ENCODE measurements around the gene GRB10. TPM values are rescaled to one million over a fixed set of nuclear protein-coding genes. Genes with fewer than 3 reads are reported as not detected.
"Not testable (repeated sequence)": the region's sequence is repeated elsewhere in the genome, so short reads cannot be mapped to it uniquely, and the experiment has no call there.

The GRB10 gene
- polyA plus RNA-seq, 1 donor: 19.9 TPM

GRCh38 chr7:50780436-50780835, 2.3 kb downstream of the GRB10 start:
- no peak overlapping the region for H3K4me3 ChIP-seq (ENCODE audit: low read length)
- peaks cover 3% of the 10 kb centered on the region for H3K4me1 ChIP-seq (ENCODE audit: control insufficient read depth, insufficient read depth, low read length)
- WGBS (ENCODE audit: insufficient coverage, low lambda C conversion rate): no CpG with 5 or more reads among the region's 3 CpGs
- no peak for DNase-seq
- H3K27me3 ChIP-seq (ENCODE audit: control insufficient read depth, insufficient read depth, low read length): peaks cover 19% of the 10 kb centered on the region
- H3K9me3 ChIP-seq (ENCODE audit: control insufficient read depth, low read depth, low read length): no peaks in the 10 kb centered on the region
- no peak overlapping the region for H3K27ac ChIP-seq (ENCODE audit: low read length)
- no peaks in the 10 kb centered on the region for H3K36me3 ChIP-seq (ENCODE audit: control insufficient read depth, insufficient read depth, low read length)

DNA sequence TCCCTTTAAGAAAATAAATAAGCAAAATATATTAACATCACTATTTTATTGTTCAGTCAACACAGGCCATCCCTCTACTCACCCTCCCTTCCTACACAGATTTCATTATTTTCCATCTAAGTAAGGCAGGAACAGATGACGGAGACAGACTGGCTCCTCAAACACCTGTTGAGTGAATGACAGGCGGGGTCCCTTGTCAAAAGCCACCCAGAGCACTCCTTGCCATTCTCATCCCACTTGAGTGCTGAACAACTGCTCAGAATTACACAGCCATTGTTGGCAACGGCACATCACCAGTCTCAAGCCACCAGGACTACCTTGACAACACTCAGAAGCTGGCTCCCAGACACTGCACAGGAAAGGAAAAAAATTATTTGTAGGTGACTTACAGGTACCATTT, 3.3 kb downstream of the GRB10 start:
- Histone ChIP-seq H3K4me1 (ENCODE audit: control insufficient read depth, insufficient read depth, low read length) (peaks cover 3% of the 10 kb centered on the region), H3K27ac (ENCODE audit: low read length) (no peak overlapping the region), H3K9me3 (ENCODE audit: control insufficient read depth, low read depth, low read length) (no peaks in the 10 kb centered on the region), H3K27me3 (ENCODE audit: control insufficient read depth, insufficient read depth, low read length) (peaks cover 15% of the 10 kb centered on the region), H3K36me3 (ENCODE audit: control insufficient read depth, insufficient read depth, low read length) (no peaks in the 10 kb centered on the region), H3K4me3 (ENCODE audit: low read length) (no peak overlapping the region)
- no peak for DNase-seq
- WGBS (ENCODE audit: insufficient coverage, low lambda C conversion rate): no CpG with 5 or more reads among the region's 3 CpGs

- peaks cover 3% of the 10 kb centered on the region for H3K4me1 ChIP-seq (ENCODE audit: control insufficient read depth, insufficient read depth, low read length)
- no peaks in the 10 kb centered on the region for H3K36me3 ChIP-seq (ENCODE audit: control insufficient read depth, insufficient read depth, low read length)
- no peak overlapping the region for H3K27ac ChIP-seq (ENCODE audit: low read length)
- peak in 1 of 2 donors; percentile 28 for DNase-seq
- H3K27me3 ChIP-seq (ENCODE audit: control insufficient read depth, insufficient read depth, low read length): peaks cover 11% of the 10 kb centered on the region
- H3K9me3 ChIP-seq (ENCODE audit: control insufficient read depth, low read depth, low read length): no peaks in the 10 kb centered on the region
- H3K4me3 ChIP-seq (ENCODE audit: low read length): no peak overlapping the region
Observed at GRCh38 chr7:50778189-50778588, 4.5 kb downstream of the GRB10 start.

- H3K36me3 ChIP-seq (ENCODE audit: control insufficient read depth, insufficient read depth, low read length): no peaks in the 10 kb centered on the region
- no CpG with 5 or more reads among the region's 1 CpG for WGBS (ENCODE audit: insufficient coverage, low lambda C conversion rate)
- no peak for DNase-seq
- no peak overlapping the region for H3K4me3 ChIP-seq (ENCODE audit: low read length)
- H3K4me1 ChIP-seq (ENCODE audit: control insufficient read depth, insufficient read depth, low read length): no peaks in the 10 kb centered on the region
- no peak overlapping the region for H3K27ac ChIP-seq (ENCODE audit: low read length)
- H3K9me3 ChIP-seq (ENCODE audit: control insufficient read depth, low read depth, low read length): no peaks in the 10 kb centered on the region
- no peaks in the 10 kb centered on the region for H3K27me3 ChIP-seq (ENCODE audit: control insufficient read depth, insufficient read depth, low read length)
Observed at GRCh38 chr7:50775836-50776235, 6.9 kb downstream of the GRB10 start.

- WGBS (ENCODE audit: insufficient coverage, low lambda C conversion rate): no CpG with 5 or more reads among the region's 3 CpGs
- Histone ChIP-seq H3K9me3 (ENCODE audit: control insufficient read depth, low read depth, low read length) (no peaks in the 10 kb centered on the region), H3K27me3 (ENCODE audit: control insufficient read depth, insufficient read depth, low read length) (no peaks in the 10 kb centered on the region), H3K4me1 (ENCODE audit: control insufficient read depth, insufficient read depth, low read length) (no peaks in the 10 kb centered on the region), H3K27ac (ENCODE audit: low read length) (no peak overlapping the region), H3K4me3 (ENCODE audit: low read length) (no peak overlapping the region), H3K36me3 (ENCODE audit: control insufficient read depth, insufficient read depth, low read length) (no peaks in the 10 kb centered on the region)
- DNase-seq: no peak
Observed at GRCh38 chr7:50775231-50775630, 7.5 kb downstream of the GRB10 start.

- no peaks in the 10 kb centered on the region for H3K4me1 ChIP-seq (ENCODE audit: control insufficient read depth, insufficient read depth, low read length)
- no peak for DNase-seq
- no peaks in the 10 kb centered on the region for H3K27me3 ChIP-seq (ENCODE audit: control insufficient read depth, insufficient read depth, low read length)
- no peaks in the 10 kb centered on the region for H3K9me3 ChIP-seq (ENCODE audit: control insufficient read depth, low read depth, low read length)
- no peak overlapping the region for H3K27ac ChIP-seq (ENCODE audit: low read length)
- no peak overlapping the region for H3K4me3 ChIP-seq (ENCODE audit: low read length)
- H3K36me3 ChIP-seq (ENCODE audit: control insufficient read depth, insufficient read depth, low read length): no peaks in the 10 kb centered on the region
- WGBS (ENCODE audit: insufficient coverage, low lambda C conversion rate): no CpG with 5 or more reads among the region's 1 CpG
Observed at GRCh38 chr7:50774319-50774718, 8.4 kb downstream of the GRB10 start.

DNA sequence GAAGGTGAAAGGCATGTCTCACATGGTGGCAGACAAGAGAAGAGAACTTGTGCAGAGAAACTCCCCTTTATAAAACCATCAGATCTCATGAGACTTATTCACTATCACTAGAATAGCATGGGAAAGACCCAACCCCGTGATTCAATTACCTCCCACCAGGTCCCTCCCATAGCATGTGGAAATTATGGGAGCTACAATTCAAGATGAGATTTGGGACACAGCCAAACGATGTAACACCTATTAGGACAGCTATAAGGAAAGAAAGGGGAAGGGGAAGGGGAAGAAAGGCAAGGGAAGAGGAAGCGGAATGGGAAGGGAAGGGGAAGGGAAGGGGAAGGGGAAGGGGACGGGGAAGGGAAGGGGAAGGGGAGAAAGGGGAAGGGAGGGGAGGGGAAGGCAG, 9.6 kb downstream of the GRB10 start:
- H3K27me3 ChIP-seq (ENCODE audit: control insufficient read depth, insufficient read depth, low read length); H3K36me3 ChIP-seq (ENCODE audit: control insufficient read depth, insufficient read depth, low read length); DNase-seq; H3K27ac ChIP-seq (ENCODE audit: low read length); H3K9me3 ChIP-seq (ENCODE audit: control insufficient read depth, low read depth, low read length); H3K4me3 ChIP-seq (ENCODE audit: low read length); H3K4me1 ChIP-seq (ENCODE audit: control insufficient read depth, insufficient read depth, low read length): not testable (repeated sequence)
- no CpG with 5 or more reads among the region's 4 CpGs for WGBS (ENCODE audit: insufficient coverage, low lambda C conversion rate)

DNA sequence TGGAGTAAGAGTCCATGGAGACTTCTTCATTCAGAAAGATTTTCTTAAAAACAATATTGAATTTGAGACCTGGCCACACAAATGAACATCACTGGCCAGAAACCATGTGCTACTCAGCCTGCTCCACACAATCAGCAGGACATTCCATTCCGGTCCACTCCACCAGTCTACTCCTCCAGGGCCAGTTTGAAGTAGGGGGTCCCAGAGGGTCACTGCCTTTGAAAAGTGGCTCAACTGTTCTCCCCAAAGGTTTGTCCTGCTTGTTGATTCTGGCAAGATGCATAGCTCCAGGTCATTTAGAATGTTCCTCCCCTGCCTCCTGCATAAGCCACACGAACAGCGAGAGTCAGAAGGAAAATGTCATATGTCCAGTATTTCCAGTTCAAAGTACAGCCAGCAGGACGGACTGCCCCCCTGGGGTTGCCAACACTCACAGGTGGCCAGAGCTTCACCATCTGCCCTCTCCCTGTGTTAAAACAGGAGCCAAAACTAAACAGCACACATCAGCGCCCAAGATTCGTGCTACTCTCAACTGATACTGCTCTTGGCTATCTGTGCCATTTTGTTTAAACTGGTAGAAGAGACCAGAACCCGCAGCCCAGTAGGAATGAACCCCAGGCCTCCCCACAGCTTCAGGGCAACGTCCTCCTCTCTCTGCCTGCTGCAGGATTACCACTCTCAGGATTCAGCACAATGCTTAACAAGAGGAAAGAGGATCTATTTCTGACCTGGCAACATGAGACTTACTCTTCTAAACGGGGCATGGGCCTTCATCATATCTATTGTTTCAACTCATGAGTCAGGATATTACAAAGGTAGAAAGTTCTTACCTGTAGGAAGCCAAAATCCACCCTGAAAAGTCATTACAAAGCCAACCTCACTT, 11.3 kb downstream of the GRB10 start:
- H3K27ac ChIP-seq (ENCODE audit: low read length): no peak overlapping the region
- no peaks in the 10 kb centered on the region for H3K4me1 ChIP-seq (ENCODE audit: control insufficient read depth, insufficient read depth, low read length)
- no peaks in the 10 kb centered on the region for H3K36me3 ChIP-seq (ENCODE audit: control insufficient read depth, insufficient read depth, low read length)
- H3K9me3 ChIP-seq (ENCODE audit: control insufficient read depth, low read depth, low read length): no peaks in the 10 kb centered on the region
- WGBS (ENCODE audit: insufficient coverage, low lambda C conversion rate): no CpG with 5 or more reads among the region's 9 CpGs
- H3K27me3 ChIP-seq (ENCODE audit: control insufficient read depth, insufficient read depth, low read length): no peaks in the 10 kb centered on the region
- H3K4me3 ChIP-seq (ENCODE audit: low read length): no peak overlapping the region
- peak in 1 of 2 donors; percentile 22 for DNase-seq

- H3K36me3 ChIP-seq (ENCODE audit: control insufficient read depth, insufficient read depth, low read length): no peaks in the 10 kb centered on the region
- H3K9me3 ChIP-seq (ENCODE audit: control insufficient read depth, low read depth, low read length): no peaks in the 10 kb centered on the region
- DNase-seq: no peak
- no peak overlapping the region for H3K27ac ChIP-seq (ENCODE audit: low read length)
- H3K4me3 ChIP-seq (ENCODE audit: low read length): no peak overlapping the region
- 100% methylated on average over 1 of the region's 10 CpGs for WGBS (ENCODE audit: insufficient coverage, low lambda C conversion rate)
- no peaks in the 10 kb centered on the region for H3K27me3 ChIP-seq (ENCODE audit: control insufficient read depth, insufficient read depth, low read length)
- H3K4me1 ChIP-seq (ENCODE audit: control insufficient read depth, insufficient read depth, low read length): no peaks in the 10 kb centered on the region
Observed at GRCh38 chr7:50768485-50769474, 13.9 kb downstream of the GRB10 start.

DNA sequence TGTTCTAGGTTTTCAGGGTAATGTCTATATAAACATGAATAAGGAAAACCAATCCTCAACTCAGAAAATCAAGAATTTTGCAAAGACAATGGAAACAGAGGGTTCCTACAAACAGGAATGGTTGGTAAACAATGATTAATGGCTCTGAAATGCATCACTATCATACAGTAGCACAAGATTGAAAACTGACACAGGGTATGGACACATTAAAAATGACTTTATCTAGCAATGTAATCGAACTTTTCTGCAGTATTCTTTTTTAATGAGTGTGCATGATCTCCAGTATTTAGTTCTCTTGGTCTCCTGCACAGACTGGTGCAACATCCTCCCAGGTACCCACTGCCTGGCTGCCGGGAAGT, 15.9 kb downstream of the GRB10 start:
- no peak for DNase-seq
- Histone ChIP-seq H3K4me1 (ENCODE audit: control insufficient read depth, insufficient read depth, low read length) (no peaks in the 10 kb centered on the region), H3K36me3 (ENCODE audit: control insufficient read depth, insufficient read depth, low read length) (no peaks in the 10 kb centered on the region), H3K27ac (ENCODE audit: low read length) (no peak overlapping the region), H3K9me3 (ENCODE audit: control insufficient read depth, low read depth, low read length) (no peaks in the 10 kb centered on the region), H3K27me3 (ENCODE audit: control insufficient read depth, insufficient read depth, low read length) (no peaks in the 10 kb centered on the region), H3K4me3 (ENCODE audit: low read length) (no peak overlapping the region)
- no CpG with 5 or more reads among the region's 2 CpGs for WGBS (ENCODE audit: insufficient coverage, low lambda C conversion rate)
